ENCODE measurements around the gene GATAD2B. TPM values are rescaled to one million over a fixed set of nuclear protein-coding genes. Genes with fewer than 3 reads are reported as not detected.
"Not testable (repeated sequence)": the region's sequence is repeated elsewhere in the genome, so short reads cannot be mapped to it uniquely, and the experiment has no call there.

Gene GATAD2B
- total RNA-seq, 1 experiment from 2014 or later: 4.6 TPM

DNA sequence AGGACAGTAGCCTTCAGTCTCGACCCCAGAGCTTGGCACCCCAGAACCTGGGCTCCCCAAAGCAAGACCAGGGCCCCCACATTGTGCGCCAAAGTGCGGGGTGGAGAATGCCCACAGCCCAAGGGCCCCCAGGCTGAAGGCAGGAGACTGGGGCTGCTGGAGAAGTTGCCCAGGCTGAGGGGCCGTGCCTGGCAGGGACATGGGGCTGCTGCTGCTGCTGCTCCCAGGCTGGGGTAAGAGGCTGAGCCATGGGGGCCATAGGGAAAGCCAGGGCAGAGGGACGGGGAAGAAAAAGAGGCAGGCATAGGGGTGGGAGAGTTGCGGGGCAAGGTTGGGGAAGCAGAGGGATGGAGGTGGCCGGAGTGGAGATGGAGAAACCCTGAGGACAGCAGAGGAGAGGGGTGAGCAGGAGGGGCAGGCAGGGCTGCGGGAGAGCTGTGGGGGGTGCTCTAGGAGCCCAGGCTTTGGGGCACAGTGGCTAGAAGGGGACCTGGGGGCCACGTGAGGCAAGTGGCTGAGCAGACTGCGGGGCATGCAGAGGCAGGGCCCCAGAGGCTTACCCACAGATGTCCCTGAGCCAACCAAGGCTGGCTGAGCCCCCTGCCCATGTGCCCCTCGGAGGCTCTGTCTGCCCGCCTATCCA lies 128.7 kb downstream of the GATAD2B start:
- H3K9me3 ChIP-seq (replicated peaks): no peaks in the 10 kb centered on the region
- no peak overlapping the region for H3K27ac ChIP-seq
- no peak for DNase-seq (ENCODE audit: low read depth in 1 of 2, low spot score in 2 of 2)
- H3K27me3 ChIP-seq (replicated peaks): no peaks in the 10 kb centered on the region
- H3K4me3 ChIP-seq: no peak overlapping the region
- H3K36me3 ChIP-seq: no peaks in the 10 kb centered on the region
- peaks cover 21% of the 10 kb centered on the region for H3K4me1 ChIP-seq (replicated peaks)

GRCh38 chr1:153793261-153793972 lies 129.4 kb downstream of the GATAD2B start:
- no peak for DNase-seq (ENCODE audit: low read depth in 1 of 2, low spot score in 2 of 2)
- Histone ChIP-seq H3K27me3 (replicated peaks) (no peaks in the 10 kb centered on the region), H3K9me3 (replicated peaks) (no peaks in the 10 kb centered on the region), H3K27ac (no peak overlapping the region), H3K4me3 (no peak overlapping the region), H3K4me1 (replicated peaks) (peaks cover 21% of the 10 kb centered on the region), H3K36me3 (no peaks in the 10 kb centered on the region)

DNA sequence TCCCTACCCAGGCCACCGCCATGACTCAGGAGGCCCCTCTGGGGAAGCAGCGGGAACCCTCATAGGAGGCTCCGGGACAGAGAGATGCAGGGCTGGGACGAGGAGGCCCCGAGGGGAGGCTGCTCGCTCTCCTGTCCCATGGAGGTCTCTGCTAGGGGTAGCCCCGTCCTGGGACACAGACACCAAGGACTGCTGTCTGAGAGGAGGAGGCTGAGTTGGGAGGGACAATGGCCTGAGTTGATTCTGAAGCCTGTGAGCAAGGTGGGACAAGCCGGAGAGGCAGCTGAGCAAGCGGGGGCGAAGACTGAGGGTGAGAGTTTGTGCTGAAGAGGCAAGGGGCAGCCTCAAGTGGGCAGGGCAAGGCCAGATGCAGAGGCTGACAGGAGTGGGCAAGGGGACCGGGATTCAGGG lies 130.1 kb downstream of the GATAD2B start:
- no peaks in the 10 kb centered on the region for H3K27me3 ChIP-seq (replicated peaks)
- DNase-seq (ENCODE audit: low read depth in 1 of 2, low spot score in 2 of 2): no peak
- H3K36me3 ChIP-seq: no peaks in the 10 kb centered on the region
- H3K27ac ChIP-seq: no peak overlapping the region
- H3K4me1 ChIP-seq (replicated peaks): peaks cover 21% of the 10 kb centered on the region
- H3K4me3 ChIP-seq: no peak overlapping the region
- H3K9me3 ChIP-seq (replicated peaks): no peaks in the 10 kb centered on the region

GRCh38 chr1:153791648-153792253 lies 131.0 kb downstream of the GATAD2B start:
- Histone ChIP-seq H3K27me3 (replicated peaks) (no peaks in the 10 kb centered on the region), H3K27ac (peak overlapping the region; percentile 10; the same call in 1 of the 2 replicates), H3K36me3 (no peaks in the 10 kb centered on the region), H3K9me3 (replicated peaks) (no peaks in the 10 kb centered on the region), H3K4me1 (replicated peaks) (peaks cover 21% of the 10 kb centered on the region), H3K4me3 (no peak overlapping the region)
- DNase-seq (ENCODE audit: low read depth in 1 of 2, low spot score in 2 of 2): peak in 1 of 2 experiments; percentile 28

DNA sequence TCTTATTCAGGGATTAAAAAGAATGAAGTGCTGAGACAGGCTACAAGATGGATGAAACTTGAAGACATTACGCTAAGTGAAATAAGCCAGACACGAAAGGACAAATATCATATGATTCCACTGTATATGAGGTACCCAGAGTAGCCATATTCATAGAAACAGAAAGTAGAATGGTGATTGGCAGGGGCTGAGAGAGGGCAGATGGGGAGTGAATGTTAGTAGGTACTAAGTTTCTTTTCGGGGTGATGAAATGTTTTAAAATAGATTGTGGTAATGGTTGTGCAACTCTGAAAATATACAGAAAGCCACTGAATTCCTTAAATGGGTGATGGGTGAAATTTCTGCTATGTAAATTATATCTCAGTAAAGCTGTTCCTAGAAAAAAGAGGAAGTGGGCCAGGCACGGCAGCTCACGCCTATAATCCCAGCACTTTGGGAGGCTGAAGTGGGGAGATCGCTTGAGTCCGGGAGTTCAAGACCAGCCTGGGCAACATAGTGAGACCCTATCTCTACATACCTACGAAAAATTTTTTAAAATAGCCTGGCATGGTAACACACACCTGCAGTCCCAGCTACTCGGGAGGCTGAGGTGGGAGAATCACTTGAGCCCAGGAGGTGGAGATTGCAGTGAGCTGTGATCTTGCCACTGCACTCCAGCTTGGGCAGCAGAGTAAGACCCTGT lies 131.7 kb downstream of the GATAD2B start:
- H3K9me3 ChIP-seq (replicated peaks): no peaks in the 10 kb centered on the region
- DNase-seq (ENCODE audit: low read depth in 1 of 2, low spot score in 2 of 2): peak in 1 of 2 experiments; percentile 66
- H3K27ac ChIP-seq: peak overlapping the region; percentile 36; the same call in 1 of the 2 replicates
- H3K27me3 ChIP-seq (replicated peaks): no peaks in the 10 kb centered on the region
- H3K36me3 ChIP-seq: no peaks in the 10 kb centered on the region
- H3K4me3 ChIP-seq: no peak overlapping the region
- H3K4me1 ChIP-seq (replicated peaks): peaks cover 21% of the 10 kb centered on the region

DNA sequence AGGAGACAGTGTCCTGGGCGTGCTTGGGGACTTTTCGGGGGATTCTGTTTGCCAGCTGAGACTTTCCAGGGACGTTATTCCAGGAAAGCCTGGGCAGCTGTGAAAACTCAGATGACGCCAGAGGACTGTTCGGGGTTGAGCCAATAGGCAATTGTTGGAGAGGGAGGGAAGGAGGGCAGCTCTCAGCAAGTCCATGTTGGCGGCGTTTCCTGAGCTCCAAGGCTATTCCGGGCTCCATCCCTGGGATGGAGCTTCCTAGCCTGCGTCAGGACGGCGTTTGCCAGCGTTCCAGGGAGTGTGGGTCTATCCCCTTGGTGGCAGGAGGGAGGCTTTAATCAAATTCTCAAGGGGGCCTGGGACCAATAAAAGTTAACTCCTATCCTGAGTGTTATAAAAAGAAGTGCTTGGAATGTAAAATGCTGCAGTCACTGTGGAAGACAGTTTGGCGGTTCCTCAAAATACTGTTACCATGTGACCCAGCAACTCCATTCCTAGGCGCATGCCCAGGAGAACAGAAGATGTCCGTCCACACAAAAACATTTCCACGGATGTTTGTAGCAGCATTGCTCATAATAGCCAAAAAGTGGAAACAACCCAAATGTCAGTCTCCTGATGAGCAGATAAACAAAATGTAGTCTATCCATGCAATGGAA lies 132.3 kb downstream of the GATAD2B start:
- H3K9me3 ChIP-seq (replicated peaks): no peaks in the 10 kb centered on the region
- DNase-seq (ENCODE audit: low read depth in 1 of 2, low spot score in 2 of 2): peak in 1 of 2 experiments; percentile 25
- H3K27me3 ChIP-seq (replicated peaks): no peaks in the 10 kb centered on the region
- H3K4me3 ChIP-seq: no peak overlapping the region
- H3K27ac ChIP-seq: peak overlapping the region; percentile 36; the same call in 1 of the 2 replicates
- H3K36me3 ChIP-seq: no peaks in the 10 kb centered on the region
- peaks cover 21% of the 10 kb centered on the region for H3K4me1 ChIP-seq (replicated peaks)

GRCh38 chr1:153789478-153790034 lies 133.2 kb downstream of the GATAD2B start:
- Histone ChIP-seq H3K36me3 (no peaks in the 10 kb centered on the region), H3K4me3 (no peak overlapping the region), H3K4me1 (replicated peaks) (peaks cover 21% of the 10 kb centered on the region), H3K27me3 (replicated peaks) (no peaks in the 10 kb centered on the region), H3K27ac (no peak overlapping the region), H3K9me3 (replicated peaks) (no peaks in the 10 kb centered on the region)
- no peak for DNase-seq (ENCODE audit: low read depth in 1 of 2, low spot score in 2 of 2)

DNA sequence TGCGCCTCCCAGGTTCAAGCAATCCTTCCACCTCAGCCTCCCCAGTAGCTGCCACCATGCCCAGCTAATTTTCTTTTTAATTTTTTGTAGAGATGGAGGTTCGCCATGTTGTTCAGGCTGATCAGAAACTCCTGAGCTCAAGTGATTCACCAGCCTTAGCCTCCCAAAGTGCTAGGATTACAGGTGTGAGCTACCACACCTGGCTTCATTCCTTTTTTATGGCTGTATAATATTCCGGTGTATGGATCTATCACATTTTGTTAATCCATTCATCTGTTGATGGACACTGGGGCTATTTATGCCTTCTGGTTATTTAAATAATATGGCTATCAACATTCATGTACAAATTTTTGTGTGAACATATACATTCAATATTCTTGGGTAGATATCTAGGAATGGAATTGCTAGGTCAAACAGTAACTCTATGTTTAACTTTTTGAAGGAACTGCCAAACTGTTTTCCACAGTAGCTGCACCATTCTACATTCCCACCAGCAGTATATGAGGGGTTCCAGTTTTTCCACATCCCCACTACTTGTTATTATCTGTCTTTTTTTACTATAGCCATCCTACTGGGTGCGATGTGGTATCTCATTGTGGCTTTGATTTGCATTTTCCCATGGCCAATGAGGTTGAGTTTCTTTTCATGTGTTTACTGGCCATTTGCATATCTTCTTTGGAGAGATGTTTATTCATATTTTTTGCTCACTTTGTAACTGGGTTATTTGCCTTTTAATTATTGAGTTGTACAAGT lies 136.6 kb downstream of the GATAD2B start:
- Histone ChIP-seq H3K27ac (no peak overlapping the region), H3K4me1 (replicated peaks) (peaks cover 23% of the 10 kb centered on the region), H3K4me3 (no peak overlapping the region), H3K27me3 (replicated peaks) (no peaks in the 10 kb centered on the region), H3K36me3 (no peaks in the 10 kb centered on the region), H3K9me3 (replicated peaks) (no peaks in the 10 kb centered on the region)
- no peak for DNase-seq (ENCODE audit: low read depth in 1 of 2, low spot score in 2 of 2)

DNA sequence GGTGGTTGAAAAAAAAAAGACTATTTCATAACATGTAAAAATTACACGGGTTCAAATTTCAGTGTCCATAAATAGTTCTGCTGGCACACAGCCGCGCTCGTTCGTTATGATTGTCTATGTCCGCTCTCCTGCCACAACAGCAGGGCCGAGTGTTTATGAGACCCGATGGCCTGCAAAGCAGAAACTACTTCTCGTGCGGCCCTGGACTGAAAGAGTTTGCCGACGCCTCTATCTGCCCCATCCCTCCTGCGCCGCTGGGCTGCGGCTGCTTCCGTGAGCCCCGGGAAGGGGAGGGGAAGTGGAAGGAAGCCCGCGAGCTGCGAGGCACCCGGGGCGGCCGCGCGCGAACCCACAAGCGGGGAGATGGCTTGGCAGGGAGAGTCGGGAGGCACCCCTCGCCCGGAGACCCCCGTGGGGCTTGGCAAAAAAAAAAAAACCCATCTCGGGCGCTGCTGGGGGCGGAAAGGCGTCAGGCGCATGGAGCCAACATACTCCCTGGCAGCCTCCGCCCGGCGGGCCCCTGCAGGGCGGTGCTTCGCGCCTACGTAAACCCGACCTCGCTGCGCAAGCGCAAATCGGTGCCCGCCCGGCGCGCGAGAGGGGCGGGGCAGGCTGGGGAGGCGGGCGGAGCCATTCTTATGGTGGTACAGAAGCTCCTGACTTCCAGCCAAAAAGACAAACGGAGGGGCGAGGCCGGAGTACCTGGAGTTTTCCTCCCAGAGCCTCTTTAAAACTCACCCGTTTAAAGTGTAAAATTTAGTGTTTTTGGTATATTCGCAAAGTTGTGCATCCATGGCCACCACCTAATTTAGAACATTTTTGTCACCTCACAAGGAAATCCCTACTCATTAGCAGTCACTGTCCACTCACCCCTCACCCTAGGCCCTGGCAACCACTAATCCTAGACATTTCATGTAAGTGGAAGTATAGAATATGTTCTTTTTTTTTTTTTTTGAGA lies 139.3 kb downstream of the GATAD2B start:
- peak overlapping the region; percentile 63 for H3K4me3 ChIP-seq

GRCh38 chr1:153782648-153783047 lies 140.1 kb downstream of the GATAD2B start:
- not testable (repeated sequence) for DNase-seq (ENCODE audit: low read depth in 1 of 2, low spot score in 2 of 2); H3K27me3 ChIP-seq (replicated peaks); H3K36me3 ChIP-seq; H3K4me3 ChIP-seq; H3K27ac ChIP-seq; H3K9me3 ChIP-seq (replicated peaks)
- peaks cover 11% of the 10 kb centered on the region for H3K4me1 ChIP-seq (replicated peaks)

More for the DNA sequence above, 139.3 kb downstream of the GATAD2B start:
- Histone ChIP-seq H3K4me1 (replicated peaks) (peaks cover 11% of the 10 kb centered on the region), H3K36me3 (no peaks in the 10 kb centered on the region), H3K9me3 (replicated peaks) (no peaks in the 10 kb centered on the region), H3K27ac (peak overlapping the region; percentile 80), H3K27me3 (replicated peaks) (no peaks in the 10 kb centered on the region)
- peak; percentile 91 to 97 for DNase-seq (ENCODE audit: low read depth in 1 of 2, low spot score in 2 of 2)

DNA sequence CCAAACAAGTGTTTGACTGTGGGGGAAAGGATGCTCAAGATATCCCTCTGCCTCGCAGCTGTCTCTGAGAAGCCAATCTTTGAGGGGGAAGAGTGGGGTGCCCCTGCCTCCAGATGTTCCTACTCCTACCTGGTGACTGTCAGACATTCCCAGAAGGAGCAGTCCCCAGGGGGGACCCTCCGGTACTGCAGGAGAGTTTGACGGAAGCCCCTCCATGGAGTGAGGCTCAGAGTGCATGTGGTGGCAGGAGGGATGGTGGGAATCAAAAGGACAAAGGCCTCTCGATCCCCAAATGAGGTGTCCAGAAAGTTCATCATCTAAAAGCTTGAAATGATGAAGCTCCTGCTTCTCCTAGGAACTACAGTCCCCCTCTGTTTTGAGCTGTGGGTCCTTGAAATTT lies 142.2 kb downstream of the GATAD2B start:
- Histone ChIP-seq H3K36me3 (no peaks in the 10 kb centered on the region), H3K4me3 (no peak overlapping the region), H3K4me1 (replicated peaks) (peaks cover 20% of the 10 kb centered on the region), H3K9me3 (replicated peaks) (no peaks in the 10 kb centered on the region), H3K27me3 (replicated peaks) (no peaks in the 10 kb centered on the region), H3K27ac (no peak overlapping the region)
- DNase-seq (ENCODE audit: low read depth in 1 of 2, low spot score in 2 of 2): no peak

Measured in SJSA1 (cell line).